Fibroblast of lung (primary cell): ENCODE results near the gene HSPG2. TPM values are rescaled to one million over a fixed set of nuclear protein-coding genes. Genes with fewer than 3 reads are reported as not detected.
"Not testable (repeated sequence)": the region's sequence is repeated elsewhere in the genome, so short reads cannot be mapped to it uniquely, and the experiment has no call there.

ENCODE experiments used
- DNase-seq, 2 donors: peaks; one replicate each; pipeline versions ENCODE4 v3.0.0 to v3.0.0-alpha.2; 2010; ENCODE audit warnings: low read depth in 2 of 2
- H2AFZ ChIP-seq: 2 replicates; pipeline ENCODE4 v1.5.1; 2012; ENCODE audit warnings: low read length, control low read depth, inconsistent platforms
- H3K27ac ChIP-seq: 2 replicates; pipeline ENCODE4 v1.5.1; 2011; ENCODE audit warnings: low read length, control low read depth; ENCODE audit not compliant: insufficient read depth
- H3K27me3 ChIP-seq: 2 replicates; pipeline ENCODE4 v1.5.1; 2011; ENCODE audit warnings: mild to moderate bottlenecking, low read length; ENCODE audit not compliant: control insufficient read depth, insufficient read depth
- H3K36me3 ChIP-seq: 2 replicates; pipeline ENCODE4 v1.5.1; 2011; ENCODE audit warnings: low read length; ENCODE audit not compliant: control insufficient read depth, insufficient read depth
- H3K4me1 ChIP-seq: 2 replicates; pipeline ENCODE4 v1.5.1; 2011; ENCODE audit warnings: low read length; ENCODE audit not compliant: control insufficient read depth, insufficient read depth; ENCODE audit errors: extremely low read depth
- H3K4me2 ChIP-seq: 2 replicates; pipeline ENCODE4 v1.5.1; 2011; ENCODE audit warnings: low read length, control low read depth; ENCODE audit not compliant: insufficient read depth; ENCODE audit errors: extremely low read depth
- H3K4me3 ChIP-seq, 4 experiments: fragments of 200-600 bp in 1 of 4; sonication (generic) in 1 of 4; replicated peaks in 1 of 4; 2 replicates each; pipeline ENCODE4 v1.5.1; 2011 to 2016; ENCODE audit warnings: low read length in 4 of 4, low read depth in 3 of 4, mild to moderate bottlenecking in 3 of 4, control low read depth in 2 of 4, inconsistent platforms in 1 of 4, mixed read lengths in 1 of 4; ENCODE audit not compliant: insufficient read depth in 1 of 4; ENCODE audit errors: control extremely low read depth in 1 of 4
- H3K79me2 ChIP-seq: 2 replicates; pipeline ENCODE4 v1.5.1; 2012; ENCODE audit warnings: mild to moderate bottlenecking, low read length, inconsistent platforms; ENCODE audit not compliant: control insufficient read depth, insufficient read depth
- H3K9ac ChIP-seq: 2 replicates; pipeline ENCODE4 v1.5.1; 2011; ENCODE audit warnings: mild to moderate bottlenecking, low read length, control low read depth; ENCODE audit not compliant: insufficient read depth
- H3K9me3 ChIP-seq: 2 replicates; pipeline ENCODE4 v1.5.1; 2012; ENCODE audit warnings: low read depth, low read length; ENCODE audit not compliant: control insufficient read depth, insufficient read depth
- H4K20me1 ChIP-seq: 2 replicates; pipeline ENCODE4 v1.5.1; 2011; ENCODE audit warnings: low read length; ENCODE audit not compliant: control insufficient read depth, insufficient read depth; ENCODE audit errors: extremely low read depth
- EZH2 ChIP-seq: IDR thresholded peaks from 2 replicates; pipeline ENCODE4 v1.5.1; 2012; ENCODE audit warnings: low read length, control low read depth, mild to moderate bottlenecking; ENCODE audit errors: missing control alignments
- polyA minus RNA-seq: library from RNA; depleted of rRNA, polyadenylated mRNA; stranded (reverse); fragments of >200 nt; gene quantifications from 2 replicates; pipeline ENCODE4 v1.2.3, GENCODE V29; 2011; ENCODE audit warnings: low replicate concordance
- polyA plus RNA-seq, 2 donors: library from polyadenylated mRNA; depleted of rRNA in 1 of 2; stranded (reverse) in 1 of 2; unstranded in 1 of 2; fragments of >200 nt; gene quantifications; 2 replicates each; pipeline ENCODE4 v1.2.1, GENCODE V29; 2011 to 2012; ENCODE audit warnings: missing spikeins in 1 of 2
- total RNA-seq: library from RNA; depleted of rRNA; stranded (reverse); fragments of >200 nt; gene quantifications from 2 replicates; pipeline ENCODE4 v1.2.1, GENCODE V29; 2014
- TF ChIP-seq, protein P1 (sequence below), 2 donors: IDR thresholded peaks in 1 of 2; conservative IDR thresholded peaks in 1 of 2; 1 replicate in 1 of 2; 2 replicates in 1 of 2; pipeline ENCODE4 v1.5.1; 2011 to 2012; ENCODE audit warnings: low read length in 2 of 2, control low read depth in 1 of 2, inconsistent platforms in 1 of 2, low read depth in 1 of 2, mild to moderate bottlenecking in 1 of 2

The HSPG2 gene
- total RNA-seq (49.8 and 88.4 TPM in 2 replicates), polyA plus RNA-seq (21.2 and 40.7 TPM in 2 replicates), polyA minus RNA-seq (177 and 384 TPM in 2 replicates)
- polyA plus RNA-seq (2012): 91.8 and 196 TPM in 2 replicates

- no peak for TF ChIP-seq EZH2
- TF ChIP-seq, protein P1, sequence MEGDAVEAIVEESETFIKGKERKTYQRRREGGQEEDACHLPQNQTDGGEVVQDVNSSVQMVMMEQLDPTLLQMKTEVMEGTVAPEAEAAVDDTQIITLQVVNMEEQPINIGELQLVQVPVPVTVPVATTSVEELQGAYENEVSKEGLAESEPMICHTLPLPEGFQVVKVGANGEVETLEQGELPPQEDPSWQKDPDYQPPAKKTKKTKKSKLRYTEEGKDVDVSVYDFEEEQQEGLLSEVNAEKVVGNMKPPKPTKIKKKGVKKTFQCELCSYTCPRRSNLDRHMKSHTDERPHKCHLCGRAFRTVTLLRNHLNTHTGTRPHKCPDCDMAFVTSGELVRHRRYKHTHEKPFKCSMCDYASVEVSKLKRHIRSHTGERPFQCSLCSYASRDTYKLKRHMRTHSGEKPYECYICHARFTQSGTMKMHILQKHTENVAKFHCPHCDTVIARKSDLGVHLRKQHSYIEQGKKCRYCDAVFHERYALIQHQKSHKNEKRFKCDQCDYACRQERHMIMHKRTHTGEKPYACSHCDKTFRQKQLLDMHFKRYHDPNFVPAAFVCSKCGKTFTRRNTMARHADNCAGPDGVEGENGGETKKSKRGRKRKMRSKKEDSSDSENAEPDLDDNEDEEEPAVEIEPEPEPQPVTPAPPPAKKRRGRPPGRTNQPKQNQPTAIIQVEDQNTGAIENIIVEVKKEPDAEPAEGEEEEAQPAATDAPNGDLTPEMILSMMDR (conservative IDR thresholded peaks at IDR 0.05 in 1 of 2, IDR thresholded peaks at IDR 0.05 in 1 of 2; ENCODE audit: low read depth in 1 of 2, low read length in 2 of 2): no peak
- peaks cover 36% of the 10 kb centered on the region for H3K4me1 ChIP-seq
- H3K4me2 ChIP-seq: peak within 1 kb of the TSS; percentile 91
- peaks cover 44% of the 10 kb centered on the region for H3K79me2 ChIP-seq
- H4K20me1 ChIP-seq: no peaks in the 10 kb centered on the region
- peaks cover 2% of the 10 kb centered on the region for H3K36me3 ChIP-seq
- H3K27me3 ChIP-seq: no peaks in the 10 kb centered on the region
- DNase-seq: no peak
- H3K4me3 ChIP-seq: peak within 1 kb of the TSS; percentile 72 to 94 (median 80)
- peak within 1 kb of the TSS; percentile 88 for H3K27ac ChIP-seq
- peak within 1 kb of the TSS; percentile 87 for H3K9ac ChIP-seq
- peak within 1 kb of the TSS; percentile 87 for H2AFZ ChIP-seq
- H3K9me3 ChIP-seq: no peaks in the 10 kb centered on the region
Observed at GRCh38 chr1:21937034-21937371, at the start of gene HSPG2. Gene HSPG2, minus strand, starts transcription at chr1:21937310. Its CDS starts 93 bp downstream, at chr1:21937217.

DNA sequence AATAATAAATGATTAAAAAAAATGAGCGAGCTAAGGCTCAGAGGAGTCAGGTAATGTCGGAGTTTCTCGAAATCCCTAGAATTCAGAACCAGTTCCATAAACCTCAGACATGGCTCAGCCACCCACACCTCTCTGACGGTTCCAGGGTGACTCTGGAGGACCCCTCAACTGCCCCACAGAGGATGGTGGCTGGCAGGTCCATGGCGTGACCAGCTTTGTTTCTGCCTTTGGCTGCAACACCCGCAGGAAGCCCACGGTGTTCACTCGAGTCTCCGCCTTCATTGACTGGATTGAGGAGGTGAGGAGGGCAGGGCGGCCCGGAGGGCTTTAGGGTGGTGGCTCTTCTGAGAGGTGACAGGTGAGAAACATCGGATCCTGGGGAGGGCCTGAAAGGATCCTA lies 49.3 kb upstream of the HSPG2 start:
- not testable (repeated sequence) for H3K4me2 ChIP-seq, H3K4me1 ChIP-seq, H3K27ac ChIP-seq, H3K9ac ChIP-seq, H3K4me3 ChIP-seq, H3K27me3 ChIP-seq, H4K20me1 ChIP-seq, H2AFZ ChIP-seq, H3K9me3 ChIP-seq, H3K79me2 ChIP-seq, H3K36me3 ChIP-seq, DNase-seq

GRCh38 chr1:21985893-21986292 lies 48.8 kb upstream of the HSPG2 start:
- H3K27me3 ChIP-seq, H3K4me1 ChIP-seq, H4K20me1 ChIP-seq, H3K9me3 ChIP-seq, H3K4me2 ChIP-seq, H3K4me3 ChIP-seq, H3K27ac ChIP-seq, DNase-seq, H3K36me3 ChIP-seq, H3K9ac ChIP-seq, H3K79me2 ChIP-seq, H2AFZ ChIP-seq: not testable (repeated sequence)

DNA sequence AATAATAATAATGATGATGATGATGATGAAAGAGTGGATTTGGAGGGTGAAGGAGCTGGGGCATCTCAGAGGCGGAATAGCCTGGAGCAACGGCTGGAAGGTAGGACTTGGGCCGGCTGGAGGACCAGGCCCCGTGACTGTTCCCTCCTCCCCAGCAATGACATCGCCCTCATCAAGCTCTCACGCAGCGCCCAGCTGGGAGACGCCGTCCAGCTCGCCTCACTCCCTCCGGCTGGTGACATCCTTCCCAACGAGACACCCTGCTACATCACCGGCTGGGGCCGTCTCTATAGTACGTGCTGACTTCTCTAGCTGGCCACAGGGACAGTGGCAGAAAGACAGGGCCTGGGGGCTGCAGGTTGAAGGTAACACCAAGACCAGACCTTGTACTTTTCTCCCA lies 46.4 kb upstream of the HSPG2 start:
- not testable (repeated sequence) for H3K4me2 ChIP-seq, H2AFZ ChIP-seq, DNase-seq, H3K36me3 ChIP-seq, H4K20me1 ChIP-seq, H3K9ac ChIP-seq, H3K4me3 ChIP-seq, H3K9me3 ChIP-seq, H3K4me1 ChIP-seq, H3K27ac ChIP-seq, H3K79me2 ChIP-seq, H3K27me3 ChIP-seq

DNA sequence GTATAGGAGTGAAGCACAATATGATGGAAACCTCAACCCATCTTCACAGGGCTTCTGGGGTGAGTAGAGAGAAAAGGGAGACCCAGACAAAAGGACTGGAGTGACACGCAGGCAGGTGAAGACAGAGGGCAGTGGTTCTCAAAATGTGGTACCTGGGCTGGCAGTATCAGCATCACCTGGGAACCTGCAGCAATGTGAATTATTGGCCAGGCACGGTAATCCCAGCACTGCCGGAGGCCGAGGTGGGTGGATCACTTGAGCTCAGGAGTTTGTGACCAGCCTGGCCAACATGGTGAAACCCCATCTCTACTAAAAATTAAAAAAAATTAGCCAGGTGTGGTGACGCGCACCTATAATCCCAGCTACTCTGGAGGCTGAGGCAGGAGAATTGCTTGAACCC lies 45.0 kb upstream of the HSPG2 start:
- not testable (repeated sequence) for DNase-seq, H3K9ac ChIP-seq, H3K79me2 ChIP-seq, H3K4me1 ChIP-seq, H3K4me2 ChIP-seq, H3K27me3 ChIP-seq, H2AFZ ChIP-seq, H3K4me3 ChIP-seq, H3K27ac ChIP-seq, H3K36me3 ChIP-seq, H3K9me3 ChIP-seq, H4K20me1 ChIP-seq

GRCh38 chr1:21981253-21981652 lies 44.1 kb upstream of the HSPG2 start:
- not testable (repeated sequence) for H3K9me3 ChIP-seq, DNase-seq, H4K20me1 ChIP-seq, H3K27me3 ChIP-seq, H3K27ac ChIP-seq, H2AFZ ChIP-seq, H3K4me3 ChIP-seq, H3K4me2 ChIP-seq, H3K36me3 ChIP-seq, H3K4me1 ChIP-seq, H3K79me2 ChIP-seq, H3K9ac ChIP-seq
